Cortex of kidney (tissue), 1 donor: ENCODE results near the gene LRRC32.
"Not testable (repeated sequence)": the region's sequence is repeated elsewhere in the genome, so short reads cannot be mapped to it uniquely, and the experiment has no call there.

Experiments used
- DNase-seq: peaks from one replicate; lab custom pipeline; 2025; lab: John Stamatoyannopoulos, UW

Gene LRRC32

GRCh38 chr11:76648061-76648460, 22.5 kb downstream of the LRRC32 start:
- DNase-seq, result no peak

GRCh38 chr11:76646882-76647534, 23.5 kb downstream of the LRRC32 start:
- no peak for DNase-seq

GRCh38 chr11:76644591-76644990, 26.0 kb downstream of the LRRC32 start:
- DNase-seq, result no peak

- DNase-seq, result not testable (repeated sequence)
Observed at GRCh38 chr11:76643711-76644110, 26.8 kb downstream of the LRRC32 start.

- DNase-seq, result no peak
Observed at GRCh38 chr11:76642341-76642740, 28.2 kb downstream of the LRRC32 start.

- no peak for DNase-seq
Observed at GRCh38 chr11:76641905-76642304, 28.6 kb downstream of the LRRC32 start.

- DNase-seq, result no peak
Observed at GRCh38 chr11:76640501-76640900, 30.0 kb downstream of the LRRC32 start.

- no peak for DNase-seq
Observed at GRCh38 chr11:76639621-76640020, 30.9 kb downstream of the LRRC32 start.

- DNase-seq, result no peak
Observed at GRCh38 chr11:76638270-76639197, 32.0 kb downstream of the LRRC32 start.

GRCh38 chr11:76637491-76638269, 32.9 kb downstream of the LRRC32 start:
- DNase-seq, result no peak

- no peak for DNase-seq
Observed at GRCh38 chr11:76636826-76637460, 33.6 kb downstream of the LRRC32 start.

- DNase-seq, result no peak
Observed at GRCh38 chr11:76635991-76636738, 34.4 kb downstream of the LRRC32 start.

GRCh38 chr11:76634886-76635285, 35.7 kb downstream of the LRRC32 start:
- DNase-seq, result no peak

- DNase-seq, result no peak
Observed at GRCh38 chr11:76632492-76632891, 38.1 kb downstream of the LRRC32 start.

- DNase-seq, result no peak
Observed at GRCh38 chr11:76631566-76632308, 38.8 kb downstream of the LRRC32 start.

GRCh38 chr11:76630600-76631281, 39.8 kb downstream of the LRRC32 start:
- no peak for DNase-seq

GRCh38 chr11:76629853-76630599, 40.5 kb downstream of the LRRC32 start:
- DNase-seq, result no peak

- DNase-seq, result no peak
Observed at GRCh38 chr11:76629116-76629852, 41.3 kb downstream of the LRRC32 start.
